SH-SY5Y (cell line): ENCODE measurements around the gene CD101.

Experiments used
- GATA2 ChIP-seq: IDR thresholded peaks from 2 replicates; pipeline ENCODE4 v1.6.1; 2011; ENCODE audit warnings: mild to moderate bottlenecking, low read depth, low read length
- GATA3 ChIP-seq: IDR thresholded peaks from 2 replicates; pipeline ENCODE4 v1.6.1; 2011; ENCODE audit warnings: low read depth, mild to moderate bottlenecking, low read length, moderate library complexity

- TF ChIP-seq GATA3 (no peak), GATA2 (no peak)
Observed at GRCh38 chr1:117051224-117052064, 49.9 kb downstream of the CD101 start.
